PC-3 (cell line): ENCODE results near the gene SPINDOC.

Experiments
- CTCF ChIP-seq: fragments of 300-600 bp; sonication (generic); conservative IDR thresholded peaks from 2 replicates; pipeline ENCODE4 v1.5.1; 2017; ENCODE audit warnings: antibody characterized with exemption, low read depth, mild to moderate bottlenecking, low read length
- EZH2 ChIP-seq: fragments of 300-600 bp; sonication (generic); IDR thresholded peaks from one replicate; pipeline ENCODE4 v1.6.1; 2017; ENCODE audit warnings: antibody characterized with exemption, mild to moderate bottlenecking, low read length; ENCODE audit not compliant: unreplicated experiment

GRCh38 chr11:63876616-63877015, 63.4 kb downstream of the SPINDOC start:
- TF ChIP-seq CTCF (no peak), EZH2 (no peak)
